Endothelial cell of umbilical vein (primary cell): ENCODE results near the gene HOXB7. TPM values are rescaled to one million over a fixed set of nuclear protein-coding genes. Genes with fewer than 3 reads are reported as not detected.

Source experiments
- BruUV-seq: library from RNA; stranded (reverse); fragments of 400-500 nt; replicated peaks from 2 replicates; lab custom pipeline; 2021; lab: Mats Ljungman, UMichigan
- CTCF ChIA-PET: fragments of 300-600, 350-600 bp; sonication (Branson Sonifier 250); formaldehyde crosslinking; loops from one replicate; lab custom pipeline; 2021; ENCODE audit warnings: antibody characterized with exemption, inconsistent platforms; lab: Charles Lee
- POLR2A ChIA-PET: fragments of 300-600, 350-600 bp; sonication (Branson Sonifier 250); formaldehyde crosslinking; loops from one replicate; lab custom pipeline; 2021; ENCODE audit warnings: antibody characterized with exemption, inconsistent platforms; lab: Charles Lee
- DNase-seq: peaks from one replicate; pipeline ENCODE4 v3.0.0-alpha.2; 2011; ENCODE audit warnings: low read depth, low spot score
- FAIRE-seq: peaks from 2 replicates; lab custom pipeline; 2011; peaks lifted over from hg19 to GRCh38; lab: Jason Lieb, UNC
- H2AFZ ChIP-seq: 2 replicates; pipeline ENCODE4 v1.6.0; 2012; ENCODE audit warnings: low read depth, low read length, control low read depth, inconsistent platforms
- H3K27ac ChIP-seq: 2 replicates; pipeline ENCODE4 v1.5.1; 2011; ENCODE audit warnings: low read depth, mild to moderate bottlenecking, control low read depth, low read length, moderate library complexity; ENCODE audit not compliant: insufficient read depth
- H3K27me3 ChIP-seq, 2 experiments: 2 replicates each; pipeline versions ENCODE4 v1.6.0 to v1.6.1; 2011; ENCODE audit warnings: low read length in 2 of 2, mixed read lengths in 1 of 2; ENCODE audit not compliant: control insufficient read depth in 2 of 2, insufficient read depth in 2 of 2
- H3K36me3 ChIP-seq, 2 experiments: 2 replicates in 1 of 2; 3 replicates in 1 of 2; pipeline ENCODE4 v1.5.1; 2011; ENCODE audit warnings: low read length in 2 of 2, mild to moderate bottlenecking in 1 of 2, moderate library complexity in 1 of 2; ENCODE audit not compliant: control insufficient read depth in 2 of 2, insufficient read depth in 2 of 2; ENCODE audit errors: extremely low read depth in 1 of 2
- H3K4me1 ChIP-seq: 3 replicates; pipeline ENCODE4 v1.5.1; 2011; ENCODE audit warnings: mild to moderate bottlenecking, low read length; ENCODE audit not compliant: control insufficient read depth, insufficient read depth; ENCODE audit errors: extremely low read depth
- H3K4me2 ChIP-seq: 2 replicates; pipeline ENCODE4 v1.6.1; 2011; ENCODE audit warnings: low read length, control low read depth, mixed read lengths; ENCODE audit not compliant: insufficient read depth
- H3K4me3 ChIP-seq, 3 experiments: fragments of 200-600 bp in 1 of 3; sonication (generic), shearing (Covaris generic) in 1 of 3; replicated peaks in 1 of 3; 2 replicates each; pipeline ENCODE4 v1.5.1; 2011 to 2016; ENCODE audit warnings: control low read depth in 3 of 3, low read length in 3 of 3, mild to moderate bottlenecking in 2 of 3, inconsistent platforms in 1 of 3, low read depth in 1 of 3, moderate library complexity in 1 of 3; ENCODE audit not compliant: insufficient read depth in 1 of 3
- H3K79me2 ChIP-seq: 2 replicates; pipeline ENCODE4 v1.6.0; 2012; ENCODE audit warnings: low read length, inconsistent platforms; ENCODE audit not compliant: control insufficient read depth, insufficient read depth
- H3K9ac ChIP-seq: replicated peaks from 2 replicates; pipeline ENCODE3; 2011; ENCODE audit warnings: low read length, control low read depth; ENCODE audit not compliant: insufficient read depth; ENCODE audit errors: extremely low read depth
- H3K9me1 ChIP-seq: replicated peaks from 3 replicates; pipeline ENCODE4 v1.6.0; 2011; ENCODE audit warnings: mild to moderate bottlenecking, low read length; ENCODE audit not compliant: control insufficient read depth, insufficient read depth; ENCODE audit errors: extremely low read depth
- H3K9me3 ChIP-seq: replicated peaks from 2 replicates; pipeline ENCODE4 v1.5.1; 2012; ENCODE audit warnings: low read length, inconsistent platforms; ENCODE audit not compliant: control insufficient read depth, insufficient read depth
- H4K20me1 ChIP-seq: replicated peaks from 2 replicates; pipeline ENCODE3; 2011; ENCODE audit warnings: mild to moderate bottlenecking, low read length; ENCODE audit not compliant: control insufficient read depth, insufficient read depth; ENCODE audit errors: extremely low read depth
- CTCF ChIP-seq, 2 donors: IDR thresholded peaks; 1 replicate in 1 of 2; 2 replicates in 1 of 2; pipeline ENCODE4 v1.5.1; 2011; ENCODE audit warnings: low read length in 2 of 2, mild to moderate bottlenecking in 2 of 2, moderate library complexity in 2 of 2, control low read depth in 1 of 2, inconsistent platforms in 1 of 2, low read depth in 1 of 2; ENCODE audit not compliant: insufficient read depth in 1 of 2; ENCODE audit errors: extremely low read depth in 1 of 2
- EZH2 ChIP-seq: IDR thresholded peaks from 2 replicates; pipeline ENCODE4 v1.6.1; 2012; ENCODE audit warnings: borderline replicate concordance, low read depth, mild to moderate bottlenecking, moderate library complexity, low read length, inconsistent platforms; ENCODE audit not compliant: severe bottlenecking
- FOS ChIP-seq: IDR thresholded peaks from 2 replicates; pipeline ENCODE4 v1.6.1; 2011; ENCODE audit warnings: mild to moderate bottlenecking, low read length, moderate library complexity, borderline replicate concordance; ENCODE audit not compliant: insufficient read depth
- GATA2 ChIP-seq: IDR thresholded peaks from 2 replicates; pipeline ENCODE4 v1.7.0; 2011; ENCODE audit warnings: low read depth, mild to moderate bottlenecking, moderate library complexity, mixed read lengths, low read length; ENCODE audit not compliant: insufficient read length, insufficient read depth
- JUN ChIP-seq: IDR thresholded peaks from 2 replicates; pipeline ENCODE4 v1.6.1; 2011; ENCODE audit warnings: borderline replicate concordance, low read depth; ENCODE audit not compliant: insufficient read length, insufficient read depth
- MAX ChIP-seq: IDR thresholded peaks from 2 replicates; pipeline ENCODE4 v1.6.1; 2011; ENCODE audit not compliant: insufficient read depth, insufficient read length
- MYC ChIP-seq: IDR thresholded peaks from one replicate; pipeline ENCODE4 v1.6.1; 2011; ENCODE audit warnings: mild to moderate bottlenecking, low read depth, low read length
- POLR2A ChIP-seq: IDR thresholded peaks from 2 replicates; pipeline ENCODE4 v1.6.1; 2012; ENCODE audit warnings: low read depth, mild to moderate bottlenecking, control low read depth, low read length
- POLR2AphosphoS5 ChIP-seq: IDR thresholded peaks from 2 replicates; pipeline ENCODE4 v1.6.1; 2012; ENCODE audit warnings: low read depth, mild to moderate bottlenecking, control low read depth, low read length, moderate library complexity; ENCODE audit not compliant: insufficient read depth
- dilution Hi-C: fragments of 300-500 bp; cut with MboI; formaldehyde crosslinking; loops from one replicate; pipeline ENCODE4 v1.15.0; 2019; ENCODE audit warnings: low sequenced_read_pairs; ENCODE audit not compliant: extremely low pct_ligation_motif_present
- intact Hi-C: fragments of 100-400 bp; cut with micrococcal nuclease; formaldehyde crosslinking; loops from one replicate; pipeline ENCODE4 v1.10.0; 2022
- polyA plus RNA-seq, 4 experiments: library from polyadenylated mRNA; depleted of rRNA in 3 of 4; stranded (reverse) in 3 of 4; unstranded in 1 of 4; fragments of >200 nt; gene quantifications; 2 replicates each; pipeline versions ENCODE4 v1.2.1 to v1.2.3, GENCODE V29; 2011 to 2012; ENCODE audit warnings: missing spikeins in 1 of 4
- total RNA-seq: library from RNA; stranded (reverse); gene quantifications from 2 replicates; pipeline ENCODE4 v1.2.3, GENCODE V29; 2021

Gene HOXB7
- total and polyA plus RNA-seq, 2 donors (not counting 3 experiments of a cell fraction or from before 2014, with no cell fraction given), result 23.5 to 24.5 TPM

GRCh38 chr17:48564188-48565021, 46.4 kb downstream of the HOXB7 start:
- Histone ChIP-seq H3K9me1 (no peaks in the 10 kb centered on the region), H3K4me2 (peak overlapping the region; percentile 56), H3K4me3 (peak overlapping the region; percentile 5 to 37 (median 25)), H3K27ac (peak overlapping the region; percentile 34), H3K9ac (peak overlapping the region; percentile 27), H3K9me3 (no peaks in the 10 kb centered on the region), H3K79me2 (peaks cover 80% of the 10 kb centered on the region), H4K20me1 (no peaks in the 10 kb centered on the region), H2AFZ (peak overlapping the region; percentile 2), H3K4me1 (peaks cover 45% of the 10 kb centered on the region), H3K27me3 (no peaks in the 10 kb centered on the region), H3K36me3 (peaks cover 0 to 5% of the 10 kb centered on the region in 2 experiments)
- no peak for FAIRE-seq
- intact Hi-C loops, result no loop called here
- CTCF ChIA-PET, result interaction anchor here (0.7 to 1.4 kb wide), 3 partner anchors 9 to 302 kb away, joined by 3 read pairs; partner anchors contain the start of gene HOXB5
- POLR2A ChIA-PET, result no interaction called here
- dilution Hi-C loops, result no loop called here
- TF ChIP-seq POLR2A, result no peak
- no peak for TF ChIP-seq JUN
- no peak for TF ChIP-seq MAX
- no peak for TF ChIP-seq EZH2
- TF ChIP-seq GATA2, result no peak
- no peak for TF ChIP-seq MYC
- no TSS peak for BruUV-seq
- peak; percentile 40 for DNase-seq

- peaks cover 40% of the 10 kb centered on the region for H3K4me1 ChIP-seq
- intact Hi-C loops (loop anchor here (2.0 kb wide), 1 partner anchor 15 kb away; no protein-coding TSS in a partner anchor), dilution Hi-C loops (no loop called here)
- no peak overlapping the region for H3K27ac ChIP-seq
- H3K9me3 ChIP-seq, result no peaks in the 10 kb centered on the region
- CTCF ChIA-PET, result interaction anchor here (1.4 kb wide), 1 partner anchor 9 kb away, joined by 3 read pairs; no protein-coding TSS in a partner anchor
- POLR2A ChIA-PET, result no interaction called here
- H3K27me3 ChIP-seq, result no peaks in the 10 kb centered on the region
- H3K36me3 ChIP-seq, result peaks cover 0 to 5% of the 10 kb centered on the region in 2 experiments
- no peak for FAIRE-seq
- H3K4me3 ChIP-seq, result peak overlapping the region in 2 of 3 experiments; percentile 12 to 37
- no peak for DNase-seq
- no peak overlapping the region for H3K4me2 ChIP-seq
- no TSS peak for BruUV-seq
- no peak overlapping the region for H3K9ac ChIP-seq
- H4K20me1 ChIP-seq, result no peaks in the 10 kb centered on the region
- H3K79me2 ChIP-seq, result peaks cover 77% of the 10 kb centered on the region
- TF ChIP-seq GATA2, result no peak
- no peak for TF ChIP-seq JUN
- no peak for TF ChIP-seq CTCF (IDR thresholded peaks at IDR 0.05; ENCODE audit: extremely low read depth in 1 of 2, insufficient read depth in 1 of 2, low read depth in 1 of 2, low read length in 2 of 2)
- no peak for TF ChIP-seq EZH2
- TF ChIP-seq MYC, result no peak
- no peak for TF ChIP-seq MAX
- no peak for TF ChIP-seq POLR2AphosphoS5
- no peak for TF ChIP-seq POLR2A
- no peak for TF ChIP-seq FOS
- H2AFZ ChIP-seq, result no peak overlapping the region
- no peaks in the 10 kb centered on the region for H3K9me1 ChIP-seq
Measured at GRCh38 chr17:48563867-48564187, 47.0 kb downstream of the HOXB7 start.
